B cell (primary cell): ENCODE data around the gene GPC5. TPM values are rescaled to one million over a fixed set of nuclear protein-coding genes. Genes with fewer than 3 reads are reported as not detected.

Source experiments
- ATAC-seq: fragments of 200-7000 bp; cut with Tn5 transposase; one replicate; pipeline ENCODE4 v1.10.0; 2021; ENCODE audit warnings: low read depth, mild to moderate bottlenecking, moderate number of reproducible peaks, moderate library complexity
- CTCF ChIA-PET: fragments of 350-600 bp; sonication (Branson Sonifier 250); formaldehyde crosslinking; loops from one replicate; lab custom pipeline; 2021; ENCODE audit warnings: antibody characterized with exemption, inconsistent platforms; lab: Charles Lee
- POLR2A ChIA-PET: fragments of 350-600 bp; sonication (Branson Sonifier 250); formaldehyde crosslinking; loops from one replicate; lab custom pipeline; 2021; ENCODE audit warnings: antibody characterized with exemption; lab: Charles Lee
- DNase-seq: peaks from one replicate; pipeline ENCODE4 v3.0.0; 2013
- H2AFZ ChIP-seq: 2 replicates; pipeline ENCODE4 v1.6.1; 2012; ENCODE audit warnings: mild to moderate bottlenecking, low read depth, low read length; ENCODE audit not compliant: insufficient read depth, poor library complexity, severe bottlenecking
- H3K27ac ChIP-seq, 2 donors: 1 replicate in 1 of 2; 2 replicates in 1 of 2; pipeline ENCODE4 v1.5.1; 2012 to 2013; ENCODE audit warnings: low read length in 2 of 2, mild to moderate bottlenecking in 2 of 2, moderate library complexity in 1 of 2
- H3K27me3 ChIP-seq, 4 experiments: fragments of 200-600 bp in 1 of 4; sonication (generic) in 1 of 4; replicated peaks in 1 of 4; 1 replicate in 2 of 4; 2 replicates in 2 of 4; pipeline versions ENCODE4 v1.6.1 to v1.7.0; 2013 to 2016; ENCODE audit warnings: low read length in 3 of 4, mild to moderate bottlenecking in 2 of 4, mixed read lengths in 1 of 4, moderate library complexity in 1 of 4; ENCODE audit not compliant: insufficient read depth in 4 of 4, control insufficient read depth in 3 of 4; ENCODE audit errors: control extremely low read depth in 1 of 4
- H3K36me3 ChIP-seq, 2 experiments: replicated peaks in 1 of 2; 1 replicate in 1 of 2; 2 replicates in 1 of 2; pipeline versions ENCODE4 v1.6.1 to v1.7.1; 2013; ENCODE audit warnings: low read length in 1 of 2; ENCODE audit not compliant: insufficient read depth in 2 of 2, control insufficient read depth in 1 of 2; ENCODE audit errors: control extremely low read depth in 1 of 2, extremely low read depth in 1 of 2
- H3K4me1 ChIP-seq, 2 donors: fragments of 200-600 bp in 1 of 2; sonication (generic) in 1 of 2; 1 replicate in 1 of 2; 2 replicates in 1 of 2; pipeline versions ENCODE4 v1.5.1 to v1.6.1; 2013 to 2017; ENCODE audit warnings: low read length in 2 of 2; ENCODE audit not compliant: control insufficient read depth in 2 of 2, insufficient read depth in 2 of 2
- H3K4me2 ChIP-seq: replicated peaks from 2 replicates; pipeline ENCODE3; 2012; ENCODE audit warnings: mild to moderate bottlenecking, low read depth, low read length; ENCODE audit not compliant: poor library complexity, severe bottlenecking
- H3K4me3 ChIP-seq, 5 experiments: fragments of 200-600 bp in 1 of 5; sonication (generic) in 1 of 5; 1 replicate in 3 of 5; 2 replicates in 2 of 5; pipeline versions ENCODE4 v1.5.1 to v1.7.0; 2011 to 2016; ENCODE audit warnings: low read length in 4 of 5, mild to moderate bottlenecking in 4 of 5, low read depth in 2 of 5, control low read depth in 1 of 5, moderate library complexity in 1 of 5; ENCODE audit not compliant: insufficient read depth in 1 of 5; ENCODE audit errors: control extremely low read depth in 1 of 5, extremely low read depth in 1 of 5
- H3K79me2 ChIP-seq: fragments of 200-600 bp; sonication (generic); one replicate; pipeline ENCODE4 v1.6.0; 2016; ENCODE audit warnings: low read length; ENCODE audit not compliant: control insufficient read depth, insufficient read depth
- H3K9ac ChIP-seq: fragments of 200-600 bp; sonication (generic); 2 replicates; pipeline ENCODE4 v1.6.1; 2017; ENCODE audit warnings: mild to moderate bottlenecking, low read length, moderate library complexity
- H3K9me3 ChIP-seq, 3 donors: one replicate each; pipeline versions ENCODE4 v1.6.1 to v1.7.1; 2013; ENCODE audit warnings: low read length in 2 of 3; ENCODE audit not compliant: control insufficient read depth in 2 of 3, insufficient read depth in 1 of 3; ENCODE audit errors: control extremely low read depth in 1 of 3
- H4K20me1 ChIP-seq: 2 replicates; pipeline ENCODE4 v1.6.0; 2012; ENCODE audit warnings: mild to moderate bottlenecking, low read length; ENCODE audit not compliant: insufficient read depth, control insufficient read depth, poor library complexity, severe bottlenecking
- H3K27ac Mint-ChIP-seq: one replicate; pipeline ENCODE4 v1.8.0; 2021; ENCODE audit warnings: mixed read lengths
- H3K27me3 Mint-ChIP-seq: one replicate; pipeline ENCODE4 v1.8.0; 2021; ENCODE audit warnings: mixed read lengths
- H3K4me1 Mint-ChIP-seq: one replicate; pipeline ENCODE4 v1.8.0; 2021; ENCODE audit warnings: mixed read lengths
- H3K4me3 Mint-ChIP-seq: one replicate; pipeline ENCODE4 v1.8.0; 2021; ENCODE audit warnings: mixed read lengths
- H3K9me3 Mint-ChIP-seq: one replicate; pipeline ENCODE4 v1.8.0; 2022; ENCODE audit warnings: mixed read lengths; ENCODE audit not compliant: insufficient read depth
- EZH2 ChIP-seq: IDR thresholded peaks from 2 replicates; pipeline ENCODE4 v1.6.1; 2012; ENCODE audit warnings: borderline replicate concordance, low read depth, mild to moderate bottlenecking, moderate library complexity, low read length; ENCODE audit not compliant: insufficient read depth, poor library complexity, severe bottlenecking
- WGBS: methylation state at CpG from one replicate; pipeline ENCODE4 v1.1.5; 2013; ENCODE audit warnings: missing lambda C conversion rate; ENCODE audit not compliant: insufficient coverage; 5-methylcytosine and 5-hydroxymethylcytosine counted together
- intact Hi-C: fragments of 100-400 bp; cut with micrococcal nuclease; formaldehyde crosslinking; loops from one replicate; pipeline ENCODE4 v1.10.0; 2022
- polyA plus RNA-seq: library from polyadenylated mRNA; depleted of rRNA; stranded (reverse); fragments of >200 nt; gene quantifications from 2 replicates; pipeline ENCODE4 v1.2.3, GENCODE V29; 2012
- total RNA-seq, 2 donors: library from RNA; stranded (reverse); fragments of 120-200 nt in 1 of 2; gene quantifications; 1 replicate in 1 of 2; 2 replicates in 1 of 2; pipeline versions ENCODE4 v1.2.3 to v1.2.4, GENCODE V29; 2013 to 2022
- TF ChIP-seq, protein P1 (sequence below): fragments of 200-600 bp; IDR thresholded peaks from one replicate; pipeline ENCODE4 v1.8.0; 2022; ENCODE audit warnings: antibody characterized with exemption, mild to moderate bottlenecking

GPC5 gene
- total and polyA plus RNA-seq, 2 donors (not counting 1 experiment from before 2014, with no cell fraction given) = 0.15 to 0.30 TPM

- Histone ChIP-seq H3K27me3 (no peaks in the 10 kb centered on the region), H2AFZ (no peak overlapping the region), H3K4me3 (no peak overlapping the region), H3K9ac (no peak overlapping the region), H3K9me3 (no peaks in the 10 kb centered on the region), H3K4me1 (no peaks in the 10 kb centered on the region), H3K36me3 (no peaks in the 10 kb centered on the region), H3K4me2 (no peak overlapping the region), H3K79me2 (no peaks in the 10 kb centered on the region), H3K27ac (no peak overlapping the region), H4K20me1 (no peaks in the 10 kb centered on the region)
- ATAC-seq = no peak
- ChIA-PET POLR2A (no interaction called here), CTCF (no interaction called here)
- H3K27ac Mint-ChIP-seq = no peak overlapping the region
- DNase-seq = no peak
- TF ChIP-seq EZH2 = no peak
- TF ChIP-seq, protein P1, sequence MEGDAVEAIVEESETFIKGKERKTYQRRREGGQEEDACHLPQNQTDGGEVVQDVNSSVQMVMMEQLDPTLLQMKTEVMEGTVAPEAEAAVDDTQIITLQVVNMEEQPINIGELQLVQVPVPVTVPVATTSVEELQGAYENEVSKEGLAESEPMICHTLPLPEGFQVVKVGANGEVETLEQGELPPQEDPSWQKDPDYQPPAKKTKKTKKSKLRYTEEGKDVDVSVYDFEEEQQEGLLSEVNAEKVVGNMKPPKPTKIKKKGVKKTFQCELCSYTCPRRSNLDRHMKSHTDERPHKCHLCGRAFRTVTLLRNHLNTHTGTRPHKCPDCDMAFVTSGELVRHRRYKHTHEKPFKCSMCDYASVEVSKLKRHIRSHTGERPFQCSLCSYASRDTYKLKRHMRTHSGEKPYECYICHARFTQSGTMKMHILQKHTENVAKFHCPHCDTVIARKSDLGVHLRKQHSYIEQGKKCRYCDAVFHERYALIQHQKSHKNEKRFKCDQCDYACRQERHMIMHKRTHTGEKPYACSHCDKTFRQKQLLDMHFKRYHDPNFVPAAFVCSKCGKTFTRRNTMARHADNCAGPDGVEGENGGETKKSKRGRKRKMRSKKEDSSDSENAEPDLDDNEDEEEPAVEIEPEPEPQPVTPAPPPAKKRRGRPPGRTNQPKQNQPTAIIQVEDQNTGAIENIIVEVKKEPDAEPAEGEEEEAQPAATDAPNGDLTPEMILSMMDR = no peak
- intact Hi-C loops = no loop called here
- no peak overlapping the region for H3K4me3 Mint-ChIP-seq
- H3K9me3 Mint-ChIP-seq = no peaks in the 10 kb centered on the region
- H3K27me3 Mint-ChIP-seq = no peaks in the 10 kb centered on the region
- no peaks in the 10 kb centered on the region for H3K4me1 Mint-ChIP-seq
- 75% methylated on average over 1 of the region's 2 CpGs for WGBS
Observed at GRCh38 chr13:92609376-92609775, 1211.0 kb downstream of the GPC5 start.

GRCh38 chr13:92612892-92613291 is 1214.5 kb downstream of the GPC5 start:
- Histone ChIP-seq H3K9ac (no peak overlapping the region), H3K27me3 (no peaks in the 10 kb centered on the region), H3K36me3 (no peaks in the 10 kb centered on the region), H4K20me1 (no peaks in the 10 kb centered on the region), H3K79me2 (no peaks in the 10 kb centered on the region), H3K4me2 (no peak overlapping the region), H3K27ac (no peak overlapping the region), H2AFZ (no peak overlapping the region), H3K4me3 (no peak overlapping the region), H3K4me1 (no peaks in the 10 kb centered on the region), H3K9me3 (no peaks in the 10 kb centered on the region)
- intact Hi-C loops = no loop called here
- POLR2A ChIA-PET = no interaction called here
- H3K4me3 Mint-ChIP-seq = no peak overlapping the region
- H3K9me3 Mint-ChIP-seq = no peaks in the 10 kb centered on the region
- WGBS = no CpG with 5 or more reads among the region's 3 CpGs
- DNase-seq (no peak), ATAC-seq (no peak)
- TF ChIP-seq, protein P1 = no peak
- TF ChIP-seq EZH2 = no peak
- H3K4me1 Mint-ChIP-seq = no peaks in the 10 kb centered on the region
- no peak overlapping the region for H3K27ac Mint-ChIP-seq
- CTCF ChIA-PET = no interaction called here
- H3K27me3 Mint-ChIP-seq = no peaks in the 10 kb centered on the region
